ENCODE results near the gene ZNF346. TPM values are rescaled to one million over a fixed set of nuclear protein-coding genes. Genes with fewer than 3 reads are reported as not detected.

The ZNF346 gene
- total and polyA plus RNA-seq, 3 donors from 2014 or later: 19.2 to 31.7 (median 31.1) TPM

GRCh38 chr5:177035976-177036375, 13.5 kb downstream of the ZNF346 start:
- Histone ChIP-seq H3K27ac (no peak overlapping the region), H3K9me3 (no peaks in the 10 kb centered on the region), H3K27me3 (no peaks in the 10 kb centered on the region), H3K36me3 (ENCODE audit: low read depth, missing control alignments) (no peaks in the 10 kb centered on the region), H3K4me3 (no peak overlapping the region), H3K4me1 (no peaks in the 10 kb centered on the region)
- intact Hi-C loops (cut with DNase I; ENCODE audit: low total_unique reads): no loop called here
- DNase-seq: no peak
- WGBS, 2 donors: 94 to 100% methylated on average over 1 of the region's 1 CpG
- no peak for TF ChIP-seq CTCF (IDR thresholded peaks at IDR 0.05)
- TF ChIP-seq POLR2A (IDR thresholded peaks at IDR 0.05): no peak

- no peak for DNase-seq
- Histone ChIP-seq H3K27ac (no peak overlapping the region), H3K9me3 (no peaks in the 10 kb centered on the region), H3K36me3 (ENCODE audit: low read depth, missing control alignments) (no peaks in the 10 kb centered on the region), H3K4me1 (no peaks in the 10 kb centered on the region), H3K27me3 (no peaks in the 10 kb centered on the region), H3K4me3 (no peak overlapping the region)
- intact Hi-C loops (cut with DNase I; ENCODE audit: low total_unique reads): no loop called here
- WGBS, 2 donors: 83 to 94% methylated on average over 5 of the region's 5 CpGs
- TF ChIP-seq CTCF (IDR thresholded peaks at IDR 0.05) (no peak), POLR2A (IDR thresholded peaks at IDR 0.05) (no peak)
These were observed 13.9 kb downstream of the ZNF346 start for GRCh38 chr5:177036443-177036842.

GRCh38 chr5:177036921-177037320, 14.4 kb downstream of the ZNF346 start:
- intact Hi-C loops (cut with DNase I; ENCODE audit: low total_unique reads): no loop called here
- Histone ChIP-seq H3K4me1 (no peaks in the 10 kb centered on the region), H3K27me3 (no peaks in the 10 kb centered on the region), H3K4me3 (no peak overlapping the region), H3K27ac (no peak overlapping the region), H3K36me3 (ENCODE audit: low read depth, missing control alignments) (no peaks in the 10 kb centered on the region), H3K9me3 (no peaks in the 10 kb centered on the region)
- DNase-seq: no peak
- WGBS, 2 donors: 94 to 96% methylated on average over 5 of the region's 5 CpGs
- TF ChIP-seq POLR2A (IDR thresholded peaks at IDR 0.05): no peak
- TF ChIP-seq CTCF (IDR thresholded peaks at IDR 0.05): no peak

- H3K36me3 ChIP-seq (ENCODE audit: low read depth, missing control alignments): no peaks in the 10 kb centered on the region
- H3K9me3 ChIP-seq: no peaks in the 10 kb centered on the region
- WGBS, 2 donors: 89 to 90% methylated on average over 3 of the region's 3 CpGs
These were observed 18.4 kb downstream of the ZNF346 start for GRCh38 chr5:177040814-177041420.

More at GRCh38 chr5:177040814-177041420, 18.4 kb downstream of the ZNF346 start:
- Histone ChIP-seq H3K4me3 (no peak overlapping the region), H3K27ac (no peak overlapping the region), H3K4me1 (no peaks in the 10 kb centered on the region), H3K27me3 (no peaks in the 10 kb centered on the region)
- intact Hi-C loops (cut with DNase I; ENCODE audit: low total_unique reads): no loop called here
- no peak for DNase-seq
- TF ChIP-seq CTCF (IDR thresholded peaks at IDR 0.05) (no peak), POLR2A (IDR thresholded peaks at IDR 0.05) (no peak)

All from testis (tissue), 3 donors.